Midbrain (tissue), 1 donor: ENCODE data around the gene NPAS2.

ENCODE experiments used
- DNase-seq: peaks from one replicate; lab custom pipeline; 2025; lab: John Stamatoyannopoulos, UW

NPAS2 gene

GRCh38 chr2:100884145-100884621, 64.2 kb downstream of the NPAS2 start:
- no peak for DNase-seq

DNA sequence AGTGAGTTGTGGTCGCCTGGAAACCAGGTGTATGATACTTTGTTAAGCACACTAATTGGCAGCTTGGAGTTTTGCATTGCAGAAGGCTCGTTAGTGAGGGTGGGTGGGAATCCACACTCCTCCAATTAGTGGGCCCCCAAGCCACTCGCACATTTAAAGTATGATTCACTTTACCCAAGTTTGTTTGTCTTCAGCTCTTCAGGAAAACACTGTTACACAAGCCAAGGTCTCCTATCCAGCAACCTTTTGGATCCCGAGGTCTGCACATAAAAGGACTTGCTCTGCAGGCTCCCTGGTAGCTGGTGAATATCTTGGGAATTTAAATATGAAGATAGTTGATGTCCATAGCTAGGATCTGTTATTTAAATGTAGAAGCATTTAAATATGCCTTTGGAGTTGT, 66.1 kb downstream of the NPAS2 start:
- no peak for DNase-seq

DNA sequence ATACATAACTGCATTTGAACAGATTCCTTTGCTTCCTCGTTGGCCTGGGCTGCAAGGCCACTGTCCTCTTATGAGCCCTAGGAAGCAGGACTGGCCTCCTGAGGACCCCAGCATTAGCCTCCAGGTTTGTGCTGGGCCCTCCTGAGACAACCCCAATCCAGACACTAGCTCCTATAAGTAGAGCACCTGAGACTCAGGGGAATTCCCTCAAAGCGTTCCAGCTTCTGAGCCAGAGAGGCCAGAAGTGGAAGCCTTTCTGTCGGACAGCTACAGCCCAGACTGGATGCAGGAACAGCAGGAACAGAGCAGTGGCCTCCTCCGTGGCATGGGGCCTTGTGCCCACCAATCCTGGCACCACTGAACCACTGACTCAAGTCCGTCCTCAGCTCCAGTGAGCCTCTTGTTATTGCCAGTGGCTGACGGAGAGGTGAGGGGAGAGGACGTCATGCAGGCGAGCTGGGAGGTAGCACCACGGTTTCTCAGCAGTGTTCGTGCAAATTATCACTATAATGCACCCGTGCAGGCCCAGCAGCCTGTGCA, 67.2 kb downstream of the NPAS2 start:
- no peak for DNase-seq

DNA sequence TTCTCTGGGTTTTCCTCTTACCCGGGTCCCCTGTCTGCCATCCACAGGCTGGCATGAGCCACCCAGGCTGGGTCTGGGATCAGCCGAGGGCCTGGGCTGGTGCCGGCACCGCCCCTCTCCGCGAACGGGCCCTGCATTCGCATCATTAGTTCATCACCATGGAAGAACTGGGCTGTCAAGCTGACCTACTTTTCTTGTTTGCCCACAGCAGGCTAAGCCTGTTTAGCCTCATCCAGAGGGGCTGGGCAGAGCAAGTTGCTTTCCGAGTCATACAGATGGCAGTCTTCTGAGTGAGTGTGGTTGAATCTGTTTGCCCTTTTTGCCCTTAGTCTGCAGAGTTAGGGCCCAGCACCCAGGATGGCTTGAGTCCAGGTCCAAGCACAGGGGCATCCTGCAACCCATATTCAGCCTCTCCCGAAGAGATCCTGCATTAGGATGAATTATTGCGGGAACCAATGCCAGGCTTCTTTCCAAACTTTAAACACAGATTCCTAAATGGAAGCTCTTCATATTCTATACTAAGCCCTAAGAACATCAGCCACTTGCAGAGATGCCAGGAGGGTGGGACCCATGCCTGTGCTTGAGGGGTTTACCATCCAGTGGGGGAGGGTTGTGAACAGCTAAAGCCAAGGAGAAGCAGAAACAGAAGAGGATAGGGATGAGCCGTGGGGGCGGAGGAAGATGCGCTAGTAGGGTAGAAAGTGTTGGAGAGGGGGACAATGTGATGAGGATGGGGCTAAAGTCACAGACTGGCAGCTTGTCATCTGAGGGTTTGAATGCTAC, 68.0 kb downstream of the NPAS2 start:
- peak; percentile 37 for DNase-seq

DNA sequence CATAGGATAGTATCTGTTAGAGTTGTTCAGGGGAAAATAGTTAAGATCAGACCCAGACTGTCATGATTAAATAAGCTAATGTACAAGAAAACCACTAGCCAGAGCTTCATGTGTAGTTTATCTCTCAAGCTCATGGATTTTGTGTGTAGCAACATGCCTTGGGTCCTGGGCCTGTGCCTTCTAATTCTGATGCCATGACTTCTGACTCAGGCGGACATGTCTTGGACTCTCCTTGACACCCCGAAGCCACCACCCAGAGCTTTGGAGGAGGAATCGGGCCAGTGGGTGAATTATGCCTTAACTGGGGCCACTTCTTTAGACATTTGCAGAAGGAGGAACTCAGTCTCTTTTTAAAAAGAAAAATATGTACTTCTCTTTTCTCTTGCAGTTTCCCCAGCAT, 68.7 kb downstream of the NPAS2 start:
- no peak for DNase-seq

- DNase-seq: no peak
Observed at GRCh38 chr2:100889286-100889685, 69.3 kb downstream of the NPAS2 start.

- no peak for DNase-seq
Observed at GRCh38 chr2:100891906-100892642, 72.1 kb downstream of the NPAS2 start.

GRCh38 chr2:100893392-100894104, 73.6 kb downstream of the NPAS2 start:
- no peak for DNase-seq

DNA sequence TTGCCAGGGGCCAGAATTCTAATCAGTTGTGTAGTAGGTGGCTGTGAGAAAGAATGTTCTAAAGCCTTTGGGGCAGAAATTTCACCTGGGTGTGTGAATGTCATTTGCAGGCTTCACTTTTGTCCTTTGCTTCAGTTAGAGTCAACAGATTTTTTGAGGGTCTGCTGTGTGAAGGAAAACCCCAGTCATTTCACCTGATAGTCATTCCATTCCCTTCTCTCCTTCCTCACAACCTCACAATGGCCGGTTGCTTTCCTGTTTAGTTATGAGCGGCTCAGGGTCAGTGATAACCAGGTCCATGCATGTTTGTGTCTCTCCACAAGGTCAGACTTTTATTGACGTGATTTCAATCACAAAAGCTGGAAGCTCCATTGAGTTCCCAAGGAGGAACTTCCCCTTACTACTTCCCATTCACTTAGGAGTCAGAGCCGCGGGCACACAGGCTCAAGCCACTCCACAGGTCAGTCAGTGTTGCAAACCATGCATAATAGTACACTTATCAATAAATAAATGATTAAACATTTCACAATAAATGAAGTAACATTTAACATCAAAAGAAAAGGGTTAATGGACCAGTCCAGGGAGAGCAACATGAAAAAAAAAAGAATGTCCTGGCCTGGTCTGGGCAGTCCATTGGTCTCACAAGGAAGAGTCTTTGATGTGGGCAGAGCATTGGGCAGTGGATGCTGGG, 74.3 kb downstream of the NPAS2 start:
- no peak for DNase-seq

DNA sequence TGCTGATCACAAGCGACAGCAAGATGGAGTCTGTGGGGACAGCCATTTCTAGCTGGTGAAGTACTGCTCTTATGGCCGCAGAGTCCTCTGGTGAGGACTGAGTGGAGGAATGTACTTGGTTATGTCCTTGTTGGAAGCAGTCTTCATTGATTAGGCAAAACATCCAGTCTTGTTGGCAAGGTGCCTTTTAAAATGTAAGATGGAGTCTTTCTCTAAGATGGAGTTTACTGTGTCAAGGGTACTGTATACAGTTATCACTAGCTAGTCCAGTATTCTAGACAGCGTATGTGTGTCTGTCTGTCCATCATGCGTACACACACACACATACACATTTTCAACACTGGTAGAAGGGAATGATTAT, 74.8 kb downstream of the NPAS2 start:
- no peak for DNase-seq

DNA sequence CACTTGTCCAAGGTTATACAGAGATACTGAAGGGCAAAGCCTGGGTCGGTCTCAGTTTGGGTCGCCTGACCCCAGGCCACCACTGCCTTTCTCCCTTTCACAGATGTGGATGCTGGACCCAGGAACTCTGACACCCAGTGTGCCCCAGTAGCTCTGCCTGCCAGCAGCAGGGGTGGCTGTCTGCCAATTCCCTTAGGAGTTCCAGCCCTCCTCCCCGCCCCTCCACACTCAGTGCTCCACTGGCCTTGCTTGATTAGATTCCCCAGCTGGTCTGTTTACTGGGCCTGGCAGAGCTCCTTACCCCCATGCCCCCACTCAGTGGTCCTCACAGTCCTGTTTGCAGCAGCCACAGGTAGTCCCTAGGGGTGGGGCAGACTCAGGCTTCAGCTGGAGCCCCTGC, 75.5 kb downstream of the NPAS2 start:
- DNase-seq: peak; percentile 56

- DNase-seq: no peak
Observed at GRCh38 chr2:100895934-100896685, 76.2 kb downstream of the NPAS2 start.

DNA sequence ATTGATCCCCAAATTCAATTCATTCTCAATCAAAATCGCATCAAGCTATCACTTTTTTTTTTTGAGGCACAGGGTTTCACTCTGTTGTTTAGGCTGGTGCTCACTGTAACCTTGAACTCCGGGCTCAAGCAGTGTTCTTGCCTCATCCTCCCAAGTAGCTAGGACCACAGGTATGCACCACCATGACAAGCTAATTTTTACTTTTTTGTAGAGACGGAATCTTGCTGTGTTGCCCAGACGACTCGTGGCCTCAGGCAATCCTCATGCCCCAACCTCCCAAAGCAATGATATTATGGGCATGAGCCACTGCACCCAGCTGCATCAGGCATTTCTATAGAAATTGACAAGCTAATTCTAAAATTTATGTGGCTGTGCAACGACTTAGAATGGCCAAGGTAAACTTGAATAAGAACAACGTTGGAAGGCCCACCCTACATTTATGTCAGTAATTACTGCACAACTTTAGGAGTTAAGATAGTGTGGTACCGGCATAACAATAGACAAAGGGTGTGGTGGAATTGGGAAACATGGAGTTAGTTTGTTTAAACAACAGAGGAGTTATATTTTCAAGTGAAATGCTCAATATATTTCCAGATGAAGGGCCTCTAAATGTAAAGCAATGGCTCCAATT, 78.2 kb downstream of the NPAS2 start:
- no peak for DNase-seq

DNA sequence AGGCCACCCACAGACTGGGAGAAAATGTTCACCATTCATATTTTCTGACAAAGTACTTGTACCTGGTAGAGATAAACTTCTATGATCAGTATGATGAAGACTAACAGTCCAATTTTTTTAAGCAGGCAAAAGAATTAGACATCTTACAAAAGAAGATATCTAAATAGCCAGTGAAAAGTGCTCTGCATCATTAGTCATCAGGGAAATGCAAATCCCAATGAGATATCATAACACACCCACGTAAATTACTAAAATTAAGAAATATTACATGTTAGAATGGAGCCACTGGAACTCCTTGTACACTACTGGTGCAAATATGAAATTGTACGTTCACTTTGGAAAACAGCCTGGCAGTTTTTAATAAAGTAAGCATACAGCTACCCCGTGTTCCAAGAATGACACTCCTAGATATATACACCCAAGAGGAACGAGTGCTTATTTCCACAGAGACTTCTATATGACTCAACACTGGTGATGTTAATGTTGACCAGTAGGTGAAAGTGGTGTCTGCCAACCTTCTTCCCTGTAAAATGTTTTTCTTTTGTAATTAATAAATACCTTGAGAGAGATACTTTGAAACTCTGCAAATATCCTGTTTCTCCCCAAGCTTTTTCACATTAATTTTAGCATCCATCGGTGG, 80.3 kb downstream of the NPAS2 start:
- no peak for DNase-seq

- no peak for DNase-seq
Observed at GRCh38 chr2:100902817-100903405, 83.0 kb downstream of the NPAS2 start.

DNA sequence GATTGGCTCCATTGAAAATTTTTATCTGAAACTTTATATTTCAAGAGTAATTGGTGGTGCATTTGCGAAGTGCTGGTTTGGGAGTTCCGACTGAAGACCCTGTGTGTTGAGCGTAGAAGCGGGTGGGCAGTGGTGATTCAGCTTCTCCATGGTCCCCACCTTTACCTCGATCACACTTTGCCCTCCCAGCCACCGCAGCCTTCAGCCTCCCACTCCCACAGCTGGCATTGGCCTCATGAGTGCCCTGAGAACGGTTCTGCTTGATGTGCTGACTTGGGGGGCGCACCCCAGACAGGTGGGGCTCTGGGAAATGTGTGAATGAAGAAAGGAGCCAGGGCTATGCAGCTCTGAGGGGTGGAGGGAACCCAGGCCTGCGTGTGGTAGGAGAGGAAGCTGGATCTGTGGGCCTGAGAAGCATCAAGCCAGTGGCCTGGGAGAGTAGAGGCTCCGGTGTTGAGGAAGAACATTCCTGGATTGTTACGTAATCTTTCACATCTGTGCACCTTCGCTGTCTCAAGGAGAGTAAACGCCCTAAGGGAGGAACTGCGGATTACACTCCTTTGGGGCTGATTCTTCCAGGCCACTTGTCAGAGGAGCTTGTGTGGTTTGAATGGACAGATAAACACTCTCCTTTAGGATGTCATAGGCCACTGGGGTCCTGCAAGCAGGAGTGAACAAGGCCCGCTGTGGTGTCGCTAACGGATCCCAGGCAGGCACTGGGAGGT, 83.8 kb downstream of the NPAS2 start:
- DNase-seq: no peak

- no peak for DNase-seq
Observed at GRCh38 chr2:100905132-100905805, 85.3 kb downstream of the NPAS2 start.

GRCh38 chr2:100906131-100906530, 86.2 kb downstream of the NPAS2 start:
- no peak for DNase-seq

DNA sequence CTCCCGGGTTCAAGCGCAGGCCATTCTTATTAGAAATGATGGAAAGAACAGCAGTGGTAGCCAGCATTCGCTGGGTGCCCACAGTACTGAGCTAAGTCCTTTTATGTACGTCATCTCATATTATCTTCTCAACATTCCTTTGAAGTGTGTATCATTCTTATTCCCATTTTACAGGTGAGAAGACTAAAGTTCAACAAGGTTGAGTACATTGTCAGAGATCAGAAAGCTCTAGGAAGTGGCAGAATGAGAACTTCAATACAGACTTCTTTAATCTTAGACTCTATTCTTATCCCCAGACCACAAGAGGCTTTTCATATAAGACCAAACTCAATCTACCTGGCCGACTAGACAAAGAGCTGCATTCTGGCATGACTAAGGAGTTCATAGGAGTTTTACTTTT, 86.7 kb downstream of the NPAS2 start:
- DNase-seq: no peak
